Endodermal cell (in vitro differentiated cells): ENCODE data around the gene RRP9. TPM values are rescaled to one million over a fixed set of nuclear protein-coding genes. Genes with fewer than 3 reads are reported as not detected.

Experiments used
- DNase-seq: peaks from one replicate; pipeline ENCODE4 v3.0.0-alpha.2; 2017
- H3K27ac ChIP-seq: 2 replicates; pipeline ENCODE4 v1.5.1; 2013; ENCODE audit warnings: mild to moderate bottlenecking, low read depth, low read length, moderate library complexity
- H3K27me3 ChIP-seq: 2 replicates; pipeline ENCODE4 v1.6.1; 2013; ENCODE audit warnings: mild to moderate bottlenecking, low read length, moderate library complexity; ENCODE audit not compliant: insufficient read depth, control insufficient read depth, poor library complexity, severe bottlenecking
- H3K36me3 ChIP-seq: 2 replicates; pipeline ENCODE4 v1.7.0; 2013; ENCODE audit warnings: mild to moderate bottlenecking, low read length, moderate library complexity; ENCODE audit not compliant: control insufficient read depth, insufficient read depth
- H3K4me1 ChIP-seq: one replicate; pipeline ENCODE4 v1.7.0; 2013; ENCODE audit warnings: low read length; ENCODE audit not compliant: control insufficient read depth, insufficient read depth
- H3K4me3 ChIP-seq: 2 replicates; pipeline ENCODE4 v1.5.1; 2013; ENCODE audit warnings: mild to moderate bottlenecking, low read length, moderate library complexity
- H3K9ac ChIP-seq: 2 replicates; pipeline ENCODE4 v1.6.1; 2013; ENCODE audit warnings: mild to moderate bottlenecking, low read length, moderate library complexity; ENCODE audit not compliant: poor library complexity, severe bottlenecking; ENCODE audit errors: extremely low read depth
- H3K9me3 ChIP-seq: 2 replicates; pipeline ENCODE4 v1.6.1; 2013; ENCODE audit warnings: mild to moderate bottlenecking, low read length, moderate library complexity; ENCODE audit not compliant: control insufficient read depth
- H3K27ac Mint-ChIP-seq: 2 replicates; pipeline ENCODE4 v1.8.0; 2020; ENCODE audit warnings: mixed read lengths
- H3K27me3 Mint-ChIP-seq: 2 replicates; pipeline ENCODE4 v1.8.0; 2021; ENCODE audit warnings: mild to moderate bottlenecking, mixed read lengths; ENCODE audit not compliant: insufficient read depth
- H3K36me3 Mint-ChIP-seq: 2 replicates; pipeline ENCODE4 v1.8.0; 2020; ENCODE audit warnings: low read depth, mixed read lengths
- H3K4me1 Mint-ChIP-seq: 2 replicates; pipeline ENCODE4 v1.8.0; 2020; ENCODE audit warnings: mixed read lengths
- H3K4me3 Mint-ChIP-seq: 2 replicates; pipeline ENCODE4 v1.8.0; 2020; ENCODE audit warnings: mild to moderate bottlenecking, moderate library complexity, mixed read lengths
- H3K9me3 Mint-ChIP-seq: 2 replicates; pipeline ENCODE4 v1.8.0; 2020; ENCODE audit warnings: mild to moderate bottlenecking, mixed read lengths
- WGBS, 2 experiments: methylation state at CpG; one replicate each; pipeline versions ENCODE4 v1.1.5 to v1.1.7; 2013; ENCODE audit warnings: missing lambda C conversion rate in 2 of 2, mixed read lengths in 1 of 2; ENCODE audit not compliant: insufficient coverage in 1 of 2, insufficient read length in 1 of 2; 5-methylcytosine and 5-hydroxymethylcytosine counted together
- total RNA-seq, 2 donors: library from RNA; stranded (reverse); fragmentation: NEBNext Ultra II Directional in 1 of 2; extraction: Animal tissue kit (Norgen Biotek cat#: 25700) in 1 of 2; gene quantifications; 2 replicates in 1 of 2; 3 replicates in 1 of 2; pipeline ENCODE4 v1.2.1, GENCODE V29; 2021
- TF ChIP-seq, protein P1 (sequence below): fragments of 200-600 bp; sonication (generic); conservative IDR thresholded peaks from 2 replicates; pipeline ENCODE4 v1.5.0; 2021; ENCODE audit warnings: antibody characterized with exemption, mild to moderate bottlenecking

The RRP9 gene
- total RNA-seq, 2 donors from 2014 or later: 38.6 to 89.3 TPM

- peaks cover 14% of the 10 kb centered on the region for H3K27me3 ChIP-seq
- Mint-ChIP-seq H3K9me3 (no peaks in the 10 kb centered on the region), H3K4me3 (no peak overlapping the region), H3K4me1 (peaks cover 15% of the 10 kb centered on the region), H3K27me3 (peaks cover 22% of the 10 kb centered on the region), H3K36me3 (peaks cover 6% of the 10 kb centered on the region), H3K27ac (no peak overlapping the region)
- no peaks in the 10 kb centered on the region for H3K9me3 ChIP-seq
- DNase-seq: no peak
- 91% methylated on average over 12 to 18 of the region's 18 CpGs for WGBS, 2 experiments
- H3K27ac ChIP-seq: no peak overlapping the region
- TF ChIP-seq, protein P1, sequence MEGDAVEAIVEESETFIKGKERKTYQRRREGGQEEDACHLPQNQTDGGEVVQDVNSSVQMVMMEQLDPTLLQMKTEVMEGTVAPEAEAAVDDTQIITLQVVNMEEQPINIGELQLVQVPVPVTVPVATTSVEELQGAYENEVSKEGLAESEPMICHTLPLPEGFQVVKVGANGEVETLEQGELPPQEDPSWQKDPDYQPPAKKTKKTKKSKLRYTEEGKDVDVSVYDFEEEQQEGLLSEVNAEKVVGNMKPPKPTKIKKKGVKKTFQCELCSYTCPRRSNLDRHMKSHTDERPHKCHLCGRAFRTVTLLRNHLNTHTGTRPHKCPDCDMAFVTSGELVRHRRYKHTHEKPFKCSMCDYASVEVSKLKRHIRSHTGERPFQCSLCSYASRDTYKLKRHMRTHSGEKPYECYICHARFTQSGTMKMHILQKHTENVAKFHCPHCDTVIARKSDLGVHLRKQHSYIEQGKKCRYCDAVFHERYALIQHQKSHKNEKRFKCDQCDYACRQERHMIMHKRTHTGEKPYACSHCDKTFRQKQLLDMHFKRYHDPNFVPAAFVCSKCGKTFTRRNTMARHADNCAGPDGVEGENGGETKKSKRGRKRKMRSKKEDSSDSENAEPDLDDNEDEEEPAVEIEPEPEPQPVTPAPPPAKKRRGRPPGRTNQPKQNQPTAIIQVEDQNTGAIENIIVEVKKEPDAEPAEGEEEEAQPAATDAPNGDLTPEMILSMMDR: no peak
- no peak overlapping the region for H3K9ac ChIP-seq
- no peaks in the 10 kb centered on the region for H3K36me3 ChIP-seq
- H3K4me1 ChIP-seq: peaks cover 6% of the 10 kb centered on the region
- H3K4me3 ChIP-seq: no peak overlapping the region
Measured at GRCh38 chr3:51945031-51945840, 3.5 kb upstream of the RRP9 start.

- Mint-ChIP-seq H3K9me3 (no peaks in the 10 kb centered on the region), H3K36me3 (peaks cover 9% of the 10 kb centered on the region), H3K4me1 (peaks cover 19% of the 10 kb centered on the region), H3K4me3 (no peak overlapping the region), H3K27me3 (peaks cover 15% of the 10 kb centered on the region), H3K27ac (no peak overlapping the region)
- H3K4me3 ChIP-seq: no peak overlapping the region
- H3K27me3 ChIP-seq: peaks cover 14% of the 10 kb centered on the region
- H3K4me1 ChIP-seq: peaks cover 6% of the 10 kb centered on the region
- H3K27ac ChIP-seq: no peak overlapping the region
- TF ChIP-seq, protein P1: no peak
- peaks cover 2% of the 10 kb centered on the region for H3K36me3 ChIP-seq
- no peaks in the 10 kb centered on the region for H3K9me3 ChIP-seq
- H3K9ac ChIP-seq: no peak overlapping the region
- whole genome bisulfite sequencing, 2 experiments: 93% methylated on average over 7 to 11 of the region's 11 CpGs
- DNase-seq: no peak
Measured at GRCh38 chr3:51944451-51945021, 2.8 kb upstream of the RRP9 start.

DNA sequence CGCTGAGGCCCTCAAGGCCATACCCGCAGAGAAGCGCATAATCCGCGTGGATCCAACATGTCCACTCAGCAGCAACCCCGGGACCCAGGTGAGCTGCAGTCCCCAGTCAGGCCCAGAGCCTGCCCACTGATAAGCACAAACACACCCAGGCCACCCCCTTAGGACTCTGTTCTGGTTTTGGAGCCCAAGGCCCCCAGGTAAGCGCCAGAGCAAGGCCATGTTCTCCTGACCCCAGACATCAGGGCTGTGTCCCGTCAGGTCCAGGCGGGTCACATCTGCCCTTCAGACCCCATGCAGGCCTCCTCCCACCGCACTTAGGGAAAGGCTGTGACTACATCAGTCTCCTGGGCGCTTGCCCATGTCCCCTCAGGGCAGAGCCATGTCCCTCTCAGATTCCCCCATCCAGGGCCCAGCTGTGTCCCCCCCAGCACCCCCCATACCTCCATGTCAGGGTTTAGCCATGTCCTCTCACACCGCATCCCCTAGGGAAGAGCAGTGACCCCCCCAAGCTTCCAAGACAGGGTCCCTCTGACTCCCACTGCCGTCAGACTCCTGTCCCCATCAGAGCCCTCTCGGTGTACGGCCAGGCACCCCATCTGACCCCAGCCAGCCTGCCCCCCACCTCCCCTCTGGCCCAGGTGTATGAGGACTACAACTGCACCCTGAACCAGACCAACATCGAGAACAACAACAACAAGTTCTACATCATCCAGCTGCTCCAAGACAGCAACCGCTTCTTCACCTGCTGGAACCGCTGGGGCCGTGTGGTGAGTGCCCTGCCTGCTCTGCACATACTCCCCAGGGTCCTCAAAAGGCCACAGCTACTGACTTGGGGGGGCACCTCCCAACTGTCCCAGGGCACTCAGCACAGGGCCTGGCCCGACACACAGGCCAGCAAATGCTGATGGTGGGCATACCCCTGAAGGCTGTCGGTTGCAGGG lies 2.0 kb upstream of the RRP9 start:
- Mint-ChIP-seq H3K4me3 (no peak overlapping the region), H3K27me3 (peaks cover 12% of the 10 kb centered on the region), H3K9me3 (no peaks in the 10 kb centered on the region), H3K4me1 (peaks cover 26% of the 10 kb centered on the region), H3K36me3 (peaks cover 16% of the 10 kb centered on the region), H3K27ac (no peak overlapping the region)
- TF ChIP-seq, protein P1: no peak
- Histone ChIP-seq H3K36me3 (peaks cover 11% of the 10 kb centered on the region), H3K9me3 (no peaks in the 10 kb centered on the region), H3K4me3 (no peak overlapping the region), H3K27ac (no peak overlapping the region), H3K9ac (no peak overlapping the region), H3K4me1 (peaks cover 6% of the 10 kb centered on the region), H3K27me3 (peaks cover 7% of the 10 kb centered on the region)
- WGBS, 2 experiments: 93 to 97% methylated on average over 10 to 21 of the region's 21 CpGs
- DNase-seq: no peak
